HG02840 (cell line): ENCODE results near the gene LAMA5.
"Not testable (repeated sequence)": the region's sequence is repeated elsewhere in the genome, so short reads cannot be mapped to it uniquely, and the experiment has no call there.

ENCODE experiments used
- ATAC-seq: cut with Tn5 transposase; IDR thresholded peaks from one replicate; pipeline ENCODE4 v1.9.1; 2021; ENCODE audit warnings: mild to moderate bottlenecking, moderate library complexity, moderate number of reproducible peaks; ENCODE audit not compliant: unreplicated experiment, low FRiP score

Gene LAMA5

DNA sequence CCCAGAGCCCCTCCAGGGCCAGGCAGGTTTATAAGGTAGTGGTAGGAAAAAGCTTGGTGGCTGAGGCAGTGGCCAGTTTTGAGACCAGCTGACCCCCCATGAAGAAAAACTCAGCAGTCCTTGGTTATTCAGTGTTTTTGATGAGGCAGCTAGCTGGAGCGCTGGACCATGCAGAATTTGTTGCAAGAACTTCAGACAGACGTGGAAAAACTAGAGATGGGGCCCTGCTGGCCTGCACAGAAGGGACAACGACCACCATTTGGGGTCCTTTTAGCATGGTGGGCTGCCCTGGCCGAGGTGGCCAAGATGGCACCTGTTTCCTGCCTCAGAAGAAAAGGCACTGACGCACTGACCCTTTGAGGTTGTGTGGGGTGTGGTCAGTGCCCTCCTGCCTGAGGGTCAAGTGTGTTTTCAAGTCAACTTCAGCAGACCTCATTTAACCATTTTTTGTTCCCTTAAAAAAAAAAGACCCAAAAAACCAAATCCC lies 22.5 kb upstream of the LAMA5 start:
- ATAC-seq: no peak

DNA sequence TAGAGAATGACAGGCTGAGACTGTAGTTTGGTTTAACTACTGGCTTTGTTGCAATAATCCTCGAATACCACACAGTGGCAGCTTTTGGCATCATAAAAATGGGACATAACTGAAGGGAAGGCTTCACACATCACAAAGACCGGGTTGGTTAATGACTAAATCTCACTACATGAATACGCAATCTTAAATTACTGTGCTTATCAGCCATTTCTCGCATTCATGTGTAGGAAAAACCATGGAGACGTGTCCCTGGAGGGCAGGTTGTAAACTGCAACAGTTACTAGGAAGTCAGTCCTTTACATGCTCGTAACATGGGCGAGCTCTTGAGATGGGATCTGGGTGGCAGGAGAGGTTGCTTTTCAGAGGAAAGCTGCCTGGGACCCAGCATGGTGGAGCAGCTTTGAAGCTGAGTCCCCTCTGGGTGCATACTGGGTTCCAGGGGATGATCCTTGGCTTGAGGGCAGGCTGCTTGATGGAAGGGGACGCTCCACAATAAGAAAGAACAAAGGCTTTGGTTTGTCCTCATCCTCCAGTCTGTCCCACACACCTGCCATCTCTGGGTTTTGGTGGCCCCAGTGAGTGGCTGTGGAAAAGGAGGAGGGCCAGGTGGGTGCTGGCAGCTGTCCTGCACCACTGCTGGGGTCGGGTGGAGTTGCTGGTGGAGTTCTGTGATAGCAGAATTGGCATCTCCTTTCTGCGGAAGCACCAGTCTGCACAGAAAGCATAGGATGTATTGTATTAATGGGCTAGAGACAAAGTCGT lies 21.9 kb upstream of the LAMA5 start:
- no peak for ATAC-seq

DNA sequence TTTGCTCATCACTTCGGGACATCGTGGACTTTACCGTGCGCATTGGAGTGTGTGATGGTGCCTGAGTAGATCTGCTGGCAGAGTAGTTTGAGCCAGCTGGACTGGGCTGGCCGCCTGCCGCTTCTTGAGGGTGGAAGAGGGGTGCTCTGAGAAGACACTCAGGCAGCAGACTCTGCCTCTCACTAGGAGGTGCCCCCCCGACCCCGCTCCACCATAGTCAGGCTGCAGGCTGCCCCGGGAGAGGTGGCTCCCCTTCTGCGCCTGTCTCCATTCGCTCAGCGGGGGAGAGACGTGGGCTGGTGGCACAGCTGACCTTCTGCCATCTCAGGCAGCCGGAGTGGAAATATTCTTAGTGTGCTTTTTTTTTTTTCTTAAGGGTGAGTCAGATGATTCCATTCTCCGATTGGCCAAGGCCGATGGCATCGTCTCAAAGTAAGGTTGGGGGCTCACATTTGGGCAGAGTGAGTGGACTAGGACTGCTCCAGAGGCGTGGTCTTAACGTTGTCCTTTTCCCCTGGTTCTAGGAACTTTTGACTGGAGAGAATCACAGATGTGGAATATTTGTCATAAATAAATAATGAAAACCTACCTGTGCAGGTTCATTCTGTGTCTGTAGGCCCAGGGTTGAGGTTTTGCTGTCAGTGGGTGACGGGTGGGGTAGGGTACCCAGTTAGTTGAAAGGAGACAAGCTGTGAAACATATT lies 21.0 kb upstream of the LAMA5 start:
- no peak for ATAC-seq

DNA sequence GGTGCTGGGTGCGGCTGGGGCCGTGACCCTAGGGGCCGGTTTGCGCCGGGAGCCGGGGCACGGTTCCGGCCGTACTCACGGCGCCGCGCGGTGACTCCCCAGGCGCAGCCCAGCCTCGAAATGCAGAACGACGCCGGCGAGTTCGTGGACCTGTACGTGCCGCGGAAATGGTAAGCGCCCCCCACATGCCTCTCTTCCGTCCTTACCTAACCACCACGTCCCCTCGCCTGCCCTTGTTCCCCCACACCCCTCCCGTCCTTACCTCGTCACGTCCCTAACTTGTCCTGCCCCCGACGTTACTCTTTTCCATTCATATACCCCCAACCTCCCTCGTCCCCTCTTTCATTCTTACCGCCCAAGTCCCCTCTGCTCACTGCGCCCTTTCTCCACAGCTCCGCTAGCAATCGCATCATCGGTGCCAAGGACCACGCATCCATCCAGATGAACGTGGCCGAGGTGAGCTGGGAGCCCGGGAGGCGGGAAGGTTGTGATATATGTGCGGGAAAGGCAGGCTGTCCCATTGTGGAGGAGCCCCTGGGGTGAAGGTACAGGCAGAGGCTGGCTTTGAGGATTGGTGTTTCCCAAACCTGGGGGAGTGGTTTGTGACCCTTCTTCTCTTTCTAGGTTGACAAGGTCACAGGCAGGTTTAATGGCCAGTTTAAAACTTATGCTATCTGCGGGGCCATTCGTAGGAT lies 20.3 kb upstream of the LAMA5 start:
- ATAC-seq: no peak

DNA sequence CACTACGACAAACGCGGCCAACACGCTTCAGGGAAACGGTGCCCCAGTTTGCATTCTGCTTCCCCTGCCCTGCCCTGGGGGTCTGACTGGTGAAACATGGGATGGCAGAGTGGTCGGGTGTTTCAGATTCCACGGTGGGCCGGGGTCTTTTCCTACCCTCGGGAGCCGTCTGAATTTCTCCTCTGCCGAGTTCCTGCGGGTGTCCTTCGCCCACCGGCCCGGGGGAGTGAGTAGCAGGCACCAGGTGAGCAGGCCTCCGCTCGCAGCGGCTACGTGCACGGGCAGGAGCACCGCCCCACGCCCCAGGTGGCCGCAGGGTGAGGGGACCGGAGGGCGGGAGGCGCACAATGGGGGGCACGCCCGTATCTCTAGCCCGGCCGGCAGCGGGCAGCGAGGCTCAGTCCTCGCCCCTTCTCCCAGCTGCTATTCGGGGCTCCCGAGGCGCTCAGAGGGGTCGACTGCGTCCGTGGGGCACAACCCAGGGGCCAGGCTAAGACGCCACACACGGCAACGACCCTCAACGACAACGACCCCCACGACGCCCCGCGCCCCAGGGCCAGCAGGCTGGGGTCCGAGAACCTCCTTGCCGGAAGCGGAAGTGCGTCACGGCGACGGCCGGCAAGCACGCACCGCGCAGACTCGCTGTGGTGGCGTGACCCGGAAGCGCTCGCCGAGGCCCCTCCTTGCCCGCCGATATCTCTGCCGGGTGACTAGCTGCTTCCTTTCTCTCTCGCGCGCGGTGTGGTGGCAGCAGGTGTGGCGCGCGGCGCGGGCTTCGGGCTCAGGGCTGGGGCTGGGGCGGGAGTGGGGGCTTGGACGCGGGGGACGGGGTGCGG lies 19.5 kb upstream of the LAMA5 start, which contains the start of gene RPS21:
Gene RPS21 (plus strand): TSS at position 721 of the 836 bp plus-strand sequence. CDS start 236 bp downstream, outside the sequence.
- peak; percentile 71 for ATAC-seq

DNA sequence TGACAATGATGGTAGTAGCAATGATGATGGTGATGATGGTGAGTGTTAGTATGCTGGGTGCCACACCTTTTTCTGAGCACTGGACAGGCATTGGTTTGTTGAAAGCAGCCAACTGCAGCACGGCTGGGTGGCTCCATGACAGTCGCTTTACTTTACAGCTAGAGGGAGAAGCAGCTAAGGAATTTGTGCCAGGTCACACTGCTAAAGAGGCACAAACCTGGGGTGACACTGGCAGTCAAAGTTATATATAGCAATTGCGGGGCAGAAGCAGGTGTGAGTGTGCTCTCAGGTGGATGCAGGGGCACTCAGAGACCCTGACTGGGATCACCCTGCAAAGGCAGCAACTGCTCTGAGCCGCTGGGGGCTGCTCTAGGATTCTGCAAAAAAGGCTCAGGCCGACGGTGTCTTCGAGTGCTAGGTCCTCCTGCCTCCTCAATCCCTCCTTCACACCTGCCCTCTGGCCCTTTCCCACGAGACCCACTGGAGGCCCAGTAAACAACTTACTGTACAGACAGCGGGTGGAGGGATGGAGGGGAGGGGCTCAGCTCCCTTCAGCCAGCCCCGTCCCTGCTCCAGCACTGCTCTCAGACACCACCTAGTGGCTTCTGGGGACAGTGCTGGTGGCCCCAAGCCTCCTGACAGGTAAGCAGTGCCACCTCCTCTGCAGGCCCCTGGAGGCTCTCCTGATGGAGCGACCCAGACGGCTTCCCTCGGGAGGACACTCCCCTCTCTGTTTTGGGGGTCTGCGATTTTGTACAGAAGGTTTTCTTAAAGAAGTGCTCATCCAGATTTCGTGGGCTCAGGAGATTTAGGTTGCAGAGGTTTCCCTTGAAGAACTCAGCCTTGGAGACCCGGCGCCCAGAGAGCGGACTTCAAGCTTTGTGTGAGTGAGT lies 15.4 kb upstream of the LAMA5 start:
- no peak for ATAC-seq

DNA sequence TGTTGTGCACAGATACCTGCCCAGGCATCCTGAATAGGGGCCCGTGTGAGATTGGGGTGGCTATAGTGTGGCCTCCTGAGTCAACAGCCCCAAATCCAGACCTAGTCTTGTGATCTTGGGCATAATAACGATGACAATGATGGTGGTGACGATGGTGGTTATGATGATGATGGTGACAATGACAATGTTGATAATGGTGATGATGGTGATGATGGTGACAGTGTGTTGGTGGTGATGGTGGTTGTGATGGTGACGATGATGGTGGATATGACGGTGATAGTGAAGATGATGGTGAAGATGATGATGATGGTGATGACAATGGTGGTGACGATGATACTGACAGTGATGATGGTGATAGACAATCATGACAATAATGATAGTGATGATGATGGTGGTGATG lies 14.7 kb upstream of the LAMA5 start:
- ATAC-seq: no peak

DNA sequence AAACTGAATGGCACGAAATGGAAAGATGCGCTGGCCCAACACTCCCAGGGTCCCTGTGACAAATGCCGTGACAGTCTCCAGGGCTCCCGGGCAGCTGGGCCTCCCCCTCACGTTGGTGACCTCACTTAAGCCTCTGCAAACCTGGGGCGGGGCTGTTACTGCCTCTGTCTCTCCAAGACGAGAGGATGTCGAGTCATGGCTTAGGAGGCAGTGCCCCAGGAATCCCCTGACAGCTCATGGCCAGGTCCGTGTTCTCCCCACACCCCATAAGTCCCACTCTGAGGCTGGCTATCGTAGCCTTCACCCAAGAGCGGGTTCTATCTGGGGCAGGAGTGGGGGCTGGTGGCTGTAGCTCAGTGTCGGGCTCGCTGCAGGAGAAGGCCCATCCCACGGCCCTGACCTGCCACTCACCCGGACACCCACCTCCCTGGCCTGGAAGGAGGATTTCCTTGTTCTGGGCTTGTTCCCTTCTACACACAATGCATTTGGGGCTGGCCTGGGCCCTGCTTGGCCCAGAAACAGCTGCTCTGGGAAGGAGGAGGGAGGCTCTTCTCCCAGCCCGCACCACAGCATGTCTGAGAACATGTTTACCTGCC lies 14.2 kb upstream of the LAMA5 start:
- ATAC-seq: no peak

DNA sequence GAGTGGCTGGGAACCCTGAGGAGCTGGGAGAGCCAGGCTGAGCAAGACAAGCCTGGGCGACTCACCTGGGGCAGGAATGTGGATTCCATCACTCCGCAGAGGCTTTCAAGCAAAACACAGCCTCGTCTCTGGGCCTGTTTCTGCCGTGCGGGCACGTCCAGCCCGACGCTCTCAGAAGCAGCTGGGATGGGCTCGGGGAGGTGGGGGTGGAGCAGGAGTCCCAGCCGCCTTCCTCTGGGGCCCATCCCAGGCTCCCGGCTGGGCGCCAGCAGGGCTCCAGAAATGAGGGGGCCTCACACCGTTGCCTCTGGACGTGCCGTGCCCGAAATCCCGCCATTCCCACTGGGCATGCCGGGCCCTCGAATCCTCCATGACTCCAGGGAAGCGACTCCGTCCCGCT lies 11.1 kb upstream of the LAMA5 start:
- ATAC-seq: no peak

DNA sequence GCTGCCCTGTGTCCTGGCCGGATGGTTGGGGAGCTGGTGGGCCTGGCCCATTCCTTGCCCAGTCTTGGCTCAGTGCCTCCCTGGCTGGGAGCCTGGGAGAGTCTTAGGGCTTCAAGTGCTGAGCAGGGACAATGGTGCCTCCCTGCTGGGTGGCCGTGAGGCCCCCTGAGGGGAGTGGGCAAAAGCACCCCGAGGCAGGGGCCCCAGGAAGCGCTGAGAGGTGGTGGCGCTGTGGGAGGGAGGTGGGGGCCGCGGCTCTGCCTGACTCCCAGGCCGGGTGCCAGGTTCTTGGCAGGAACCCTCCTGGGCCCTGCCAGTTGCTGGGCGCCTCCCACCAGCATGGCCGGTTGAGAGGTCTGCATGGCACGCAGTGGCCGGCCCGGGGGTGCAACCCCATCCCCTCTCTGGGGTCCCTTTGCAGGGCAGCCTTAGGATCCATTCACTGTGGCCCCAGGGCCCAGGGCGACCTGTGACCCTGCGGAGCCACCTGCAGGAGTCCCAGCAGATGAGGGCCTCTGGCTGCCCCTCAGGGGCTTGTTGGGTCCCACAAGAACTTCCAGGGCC lies 10.6 kb upstream of the LAMA5 start:
- ATAC-seq: no peak

DNA sequence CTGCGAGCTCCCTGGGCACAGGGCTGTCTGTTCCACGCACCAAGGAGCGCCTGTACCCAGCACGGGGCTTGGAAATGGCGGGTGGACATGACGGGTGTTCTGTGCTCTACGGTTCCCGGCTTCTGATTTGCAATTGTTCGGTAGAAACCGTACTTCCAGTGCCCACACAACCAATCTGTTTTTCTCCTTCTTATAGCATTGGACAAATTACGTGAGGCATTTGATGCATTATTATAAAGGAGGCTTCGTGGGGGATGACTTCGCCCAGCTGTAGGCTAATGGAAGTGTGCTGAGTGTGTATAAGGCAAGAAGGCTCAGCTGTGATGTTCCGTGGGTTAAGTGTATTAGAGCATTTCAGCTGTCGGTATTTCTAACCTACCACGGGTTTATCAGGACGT lies 10.0 kb upstream of the LAMA5 start:
- no peak for ATAC-seq

DNA sequence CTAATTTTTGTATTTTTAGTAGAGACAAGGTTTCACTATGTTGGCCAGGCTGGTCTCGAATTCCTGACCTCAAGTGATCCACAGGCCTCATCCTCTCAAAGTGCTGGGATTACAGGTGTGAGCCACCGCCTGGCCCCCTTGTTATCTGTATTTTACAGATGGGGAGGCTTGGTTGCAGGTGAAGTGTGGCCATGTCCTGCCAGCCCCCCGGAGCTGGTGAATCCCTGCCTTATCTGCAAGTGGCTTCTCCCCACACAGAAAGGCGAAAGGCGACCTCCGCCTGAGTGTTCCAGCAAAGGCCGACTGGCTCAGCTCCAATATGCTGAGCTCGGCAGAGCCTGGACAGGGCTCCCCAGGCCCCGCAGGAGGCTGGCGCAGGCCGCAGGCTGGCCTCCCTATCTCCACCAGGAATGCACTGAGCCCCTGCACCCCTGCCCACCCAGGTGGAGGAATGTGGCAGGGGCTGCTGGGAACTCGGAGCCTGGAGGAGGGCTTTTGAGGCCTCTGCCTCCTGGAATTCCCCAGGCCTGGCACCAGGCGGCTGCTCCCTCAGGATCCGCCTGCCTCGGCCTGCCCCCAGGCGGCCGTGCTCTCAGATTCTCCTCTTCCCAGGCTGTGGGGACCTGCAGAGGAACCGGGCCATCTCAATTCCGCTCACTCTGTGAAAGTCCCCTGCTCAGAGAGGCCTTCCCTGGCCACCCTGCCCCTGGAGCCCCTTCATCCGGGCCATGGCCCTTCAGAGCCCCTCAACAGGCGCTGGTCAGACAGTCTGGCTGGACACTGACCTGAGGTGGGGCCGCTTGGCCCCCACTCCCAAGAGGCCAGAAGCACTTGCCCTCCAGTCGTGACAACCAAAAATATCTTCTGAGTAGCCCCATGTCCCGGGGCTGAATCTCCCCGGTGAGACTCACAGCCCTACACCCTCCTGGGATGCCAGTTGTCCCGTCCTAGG lies 9.3 kb upstream of the LAMA5 start:
- ATAC-seq: no peak

DNA sequence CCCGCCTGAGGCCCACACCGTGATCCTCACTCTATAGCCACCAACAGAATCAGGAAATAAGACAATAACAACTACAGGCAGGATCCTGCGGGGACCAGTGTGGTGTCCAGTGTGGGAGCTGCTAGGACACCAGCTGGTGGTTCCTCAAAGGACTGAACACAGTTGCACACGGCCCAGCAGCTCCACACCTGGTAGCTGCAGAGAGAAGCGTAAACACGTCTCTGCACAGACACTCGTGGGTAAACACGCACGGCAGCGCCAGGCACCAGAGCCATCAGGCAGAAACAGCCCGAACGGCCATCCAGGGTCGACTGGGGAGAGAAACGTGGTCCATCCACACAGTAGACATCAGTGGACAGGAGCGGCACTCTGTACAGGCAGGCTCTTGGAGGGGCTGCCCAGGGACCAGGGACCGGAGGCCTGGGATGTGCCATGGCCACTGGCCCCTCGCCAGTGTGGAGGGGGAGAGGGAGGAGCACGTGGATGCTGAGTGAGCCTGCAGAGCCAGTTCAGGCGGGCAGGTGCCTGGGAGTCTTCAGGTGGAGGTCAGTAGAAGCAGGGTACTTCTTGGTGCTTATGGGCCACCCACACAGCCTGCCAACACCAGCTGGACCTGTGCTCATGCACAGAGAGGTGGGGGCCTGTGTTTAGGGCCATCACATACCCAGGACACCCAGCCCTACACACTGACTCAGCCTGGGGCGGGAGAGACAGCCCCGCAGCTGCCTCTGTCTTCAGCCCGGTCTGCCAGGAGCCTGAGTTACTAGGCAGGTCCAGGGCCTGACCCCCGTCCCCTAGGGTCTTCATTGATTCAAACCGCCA lies 7.4 kb upstream of the LAMA5 start:
- ATAC-seq: no peak

DNA sequence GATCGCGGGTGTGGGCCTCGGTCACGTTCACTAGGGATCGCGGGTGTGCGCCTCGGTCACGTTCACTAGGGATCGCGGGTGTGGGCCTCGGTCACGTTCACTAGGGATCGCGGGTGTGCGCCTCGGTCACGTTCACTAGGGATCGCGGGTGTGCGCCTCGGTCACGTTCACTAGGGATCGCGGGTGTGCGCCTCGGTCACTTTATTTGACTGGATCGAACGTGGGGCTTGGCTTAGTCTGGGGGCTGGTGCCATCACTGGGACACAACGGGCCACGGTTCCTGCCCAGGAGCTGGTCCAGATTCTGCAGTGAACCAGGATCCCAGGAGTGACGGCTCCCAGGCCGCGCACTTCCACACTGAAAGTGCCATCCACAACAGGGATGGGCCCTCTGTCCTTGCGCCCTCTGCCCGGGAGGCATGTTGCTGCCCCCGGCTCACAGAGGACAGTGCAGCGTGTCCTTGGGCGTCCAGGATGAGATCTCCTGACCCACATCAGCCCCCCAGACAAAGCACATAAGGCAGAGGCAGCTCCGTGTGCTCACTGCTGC lies 6.6 kb upstream of the LAMA5 start:
- ATAC-seq: not testable (repeated sequence)

DNA sequence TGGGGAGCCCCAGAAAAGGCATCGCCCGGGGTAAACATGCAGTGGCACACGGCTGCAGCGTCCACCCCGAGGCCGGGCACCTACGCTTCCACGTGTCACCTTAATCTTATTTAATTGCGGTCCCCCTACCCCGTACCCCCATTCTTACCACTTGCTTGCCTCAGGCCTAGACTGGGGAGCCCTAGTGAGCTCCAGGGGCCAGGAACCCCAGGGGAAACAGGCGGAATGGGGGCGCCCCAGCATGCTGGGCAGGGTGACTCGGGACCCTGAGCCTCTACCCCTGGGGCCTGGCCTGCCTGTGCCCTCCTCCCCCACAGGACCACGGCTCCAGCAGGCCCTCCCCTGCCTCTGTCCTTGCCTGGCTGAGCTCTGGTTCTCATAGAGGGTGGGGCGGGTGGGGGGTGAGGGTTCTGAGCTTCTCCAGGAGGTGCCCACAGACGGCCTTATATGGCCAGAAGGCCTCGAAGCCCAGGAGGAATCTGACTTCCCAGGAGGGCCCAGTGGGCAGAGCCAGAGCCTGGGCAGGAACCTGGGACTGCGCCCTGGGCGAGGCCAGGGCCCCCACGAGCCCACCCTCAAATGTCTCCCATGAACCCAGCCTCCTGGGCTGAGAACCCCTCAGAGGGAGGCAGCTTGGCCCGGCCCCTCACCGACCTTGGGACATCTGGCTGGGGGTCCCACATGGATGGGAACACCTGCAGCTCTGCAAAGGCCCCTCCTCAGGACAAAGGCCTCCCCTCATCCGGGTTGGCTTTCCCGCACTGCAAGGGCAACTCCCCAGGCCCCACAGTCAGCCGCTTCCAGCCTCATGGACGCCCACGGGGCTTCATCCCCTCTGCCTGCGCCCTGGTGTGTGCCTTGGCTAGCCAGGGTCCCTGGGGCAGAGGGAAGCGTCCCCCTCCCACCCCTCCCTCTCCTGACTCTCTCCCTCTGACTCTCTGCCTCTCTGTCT lies 5.2 kb upstream of the LAMA5 start:
- ATAC-seq: no peak
